ENCODE measurements around the gene FAHD2B.
"Not testable (repeated sequence)": the region's sequence is repeated elsewhere in the genome, so short reads cannot be mapped to it uniquely, and the experiment has no call there.

Gene FAHD2B

GRCh38 chr2:97067279-97068004 is 27.2 kb downstream of the FAHD2B start:
- H3K4me1 ChIP-seq (ENCODE audit: control extremely low read depth in 1 of 4, control insufficient read depth in 4 of 4, insufficient read depth in 4 of 4, low read length in 3 of 4): no peaks in the 10 kb centered on the region
- CTCF ChIA-PET: no interaction called here
- H3K9me3 ChIP-seq (ENCODE audit: control extremely low read depth in 1 of 5, control insufficient read depth in 4 of 5, insufficient read depth in 2 of 5, low read depth in 1 of 5, low read length in 4 of 5): no peaks in the 10 kb centered on the region
- no peak overlapping the region for H3K27ac ChIP-seq (ENCODE audit: insufficient read depth in 1 of 2, low read depth in 1 of 2, low read length in 2 of 2, poor library complexity in 1 of 2, severe bottlenecking in 2 of 2)
- no peak for DNase-seq
- H3K36me3 ChIP-seq (ENCODE audit: control insufficient read depth in 4 of 4, insufficient read depth in 4 of 4, low read length in 3 of 4): no peaks in the 10 kb centered on the region
- no peak overlapping the region for H3K4me3 ChIP-seq (ENCODE audit: control insufficient read depth in 1 of 7, extremely low read depth in 1 of 7, insufficient read depth in 4 of 7, low read depth in 2 of 7, low read length in 6 of 7)
- WGBS (ENCODE audit: insufficient coverage): 82% methylated on average over 5 of the region's 5 CpGs
- POLR2A ChIA-PET: no interaction called here
- peaks cover 0 to 2% (median 0%) of the 10 kb centered on the region in 5 experiments for H3K27me3 ChIP-seq (replicated peaks in 2 of 5; ENCODE audit: control insufficient read depth in 4 of 5, insufficient read depth in 5 of 5, low read length in 4 of 5)

DNA sequence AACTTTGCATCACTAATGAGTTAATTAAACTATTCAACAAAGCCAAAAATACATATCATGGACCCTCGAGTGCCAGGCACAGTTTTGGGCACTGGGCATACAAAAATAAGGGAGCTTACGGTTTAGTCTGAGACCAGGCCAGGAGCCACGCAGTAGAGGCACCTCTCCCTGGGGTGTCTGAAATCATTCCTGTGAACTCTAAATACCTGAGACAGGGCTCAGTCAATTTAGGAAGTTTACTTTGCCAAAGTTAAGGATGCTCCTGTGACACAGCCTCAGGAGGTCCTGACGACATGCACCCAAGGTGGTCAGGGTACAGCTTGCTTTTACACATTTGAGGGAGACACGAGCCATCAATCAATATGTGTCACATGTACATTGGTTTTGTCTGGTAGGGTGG is 28.7 kb downstream of the FAHD2B start:
- H3K27ac ChIP-seq (ENCODE audit: insufficient read depth in 1 of 2, low read depth in 1 of 2, low read length in 2 of 2, poor library complexity in 1 of 2, severe bottlenecking in 2 of 2); DNase-seq; H3K9me3 ChIP-seq (ENCODE audit: control extremely low read depth in 1 of 5, control insufficient read depth in 4 of 5, insufficient read depth in 2 of 5, low read depth in 1 of 5, low read length in 4 of 5); H3K36me3 ChIP-seq (ENCODE audit: control insufficient read depth in 4 of 4, insufficient read depth in 4 of 4, low read length in 3 of 4); POLR2A ChIA-PET; H3K4me1 ChIP-seq (ENCODE audit: control extremely low read depth in 1 of 4, control insufficient read depth in 4 of 4, insufficient read depth in 4 of 4, low read length in 3 of 4); CTCF ChIA-PET; H3K27me3 ChIP-seq (replicated peaks in 2 of 5; ENCODE audit: control insufficient read depth in 4 of 5, insufficient read depth in 5 of 5, low read length in 4 of 5); H3K4me3 ChIP-seq (ENCODE audit: control insufficient read depth in 1 of 7, extremely low read depth in 1 of 7, insufficient read depth in 4 of 7, low read depth in 2 of 7, low read length in 6 of 7): not testable (repeated sequence)
- WGBS (ENCODE audit: insufficient coverage): 92% methylated on average over 4 of the region's 5 CpGs

GRCh38 chr2:97062020-97062419 is 32.7 kb downstream of the FAHD2B start:
- CTCF ChIA-PET; H3K4me3 ChIP-seq (ENCODE audit: control insufficient read depth in 1 of 7, extremely low read depth in 1 of 7, insufficient read depth in 4 of 7, low read depth in 2 of 7, low read length in 6 of 7); POLR2A ChIA-PET; H3K4me1 ChIP-seq (ENCODE audit: control extremely low read depth in 1 of 4, control insufficient read depth in 4 of 4, insufficient read depth in 4 of 4, low read length in 3 of 4); H3K27ac ChIP-seq (ENCODE audit: insufficient read depth in 1 of 2, low read depth in 1 of 2, low read length in 2 of 2, poor library complexity in 1 of 2, severe bottlenecking in 2 of 2); H3K9me3 ChIP-seq (ENCODE audit: control extremely low read depth in 1 of 5, control insufficient read depth in 4 of 5, insufficient read depth in 2 of 5, low read depth in 1 of 5, low read length in 4 of 5); DNase-seq; H3K36me3 ChIP-seq (ENCODE audit: control insufficient read depth in 4 of 4, insufficient read depth in 4 of 4, low read length in 3 of 4); H3K27me3 ChIP-seq (replicated peaks in 2 of 5; ENCODE audit: control insufficient read depth in 4 of 5, insufficient read depth in 5 of 5, low read length in 4 of 5): not testable (repeated sequence)
- WGBS (ENCODE audit: insufficient coverage): no CpG with 5 or more reads among the region's 1 CpG

DNA sequence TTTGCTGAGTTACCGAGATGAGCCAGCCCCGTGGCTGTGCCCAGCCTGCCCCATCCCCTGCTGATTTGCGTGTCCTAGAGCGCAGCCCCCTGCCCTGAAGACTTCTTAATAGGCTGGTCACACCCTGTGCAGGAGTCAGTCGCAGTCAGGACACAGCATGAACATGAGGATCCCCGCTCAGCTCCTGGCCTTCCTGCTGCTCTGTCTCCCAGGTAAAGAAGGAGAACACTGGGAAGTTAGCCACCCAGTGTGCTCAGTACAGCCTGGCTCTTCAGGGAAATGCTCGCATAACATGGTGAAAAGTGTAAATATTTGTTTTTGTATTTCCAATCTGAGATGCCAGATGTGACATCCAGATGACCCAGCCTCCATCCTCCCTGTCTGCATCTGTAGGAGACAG is 34.9 kb downstream of the FAHD2B start:
- WGBS (ENCODE audit: insufficient coverage): 100% methylated on average over 2 of the region's 7 CpGs
- POLR2A ChIA-PET, CTCF ChIA-PET: not testable (repeated sequence)

GRCh38 chr2:97056150-97056549 is 38.5 kb downstream of the FAHD2B start:
- H3K27me3 ChIP-seq (replicated peaks in 2 of 5; ENCODE audit: control insufficient read depth in 4 of 5, insufficient read depth in 5 of 5, low read length in 4 of 5); POLR2A ChIA-PET; DNase-seq; H3K4me3 ChIP-seq (ENCODE audit: control insufficient read depth in 1 of 7, extremely low read depth in 1 of 7, insufficient read depth in 4 of 7, low read depth in 2 of 7, low read length in 6 of 7); H3K9me3 ChIP-seq (ENCODE audit: control extremely low read depth in 1 of 5, control insufficient read depth in 4 of 5, insufficient read depth in 2 of 5, low read depth in 1 of 5, low read length in 4 of 5); H3K27ac ChIP-seq (ENCODE audit: insufficient read depth in 1 of 2, low read depth in 1 of 2, low read length in 2 of 2, poor library complexity in 1 of 2, severe bottlenecking in 2 of 2); H3K36me3 ChIP-seq (ENCODE audit: control insufficient read depth in 4 of 4, insufficient read depth in 4 of 4, low read length in 3 of 4); H3K4me1 ChIP-seq (ENCODE audit: control extremely low read depth in 1 of 4, control insufficient read depth in 4 of 4, insufficient read depth in 4 of 4, low read length in 3 of 4); CTCF ChIA-PET: not testable (repeated sequence)
- WGBS (ENCODE audit: insufficient coverage): 73% methylated on average over 3 of the region's 3 CpGs

More for the DNA sequence above, 34.9 kb downstream of the FAHD2B start:
- not testable (repeated sequence) for DNase-seq; H3K4me3 ChIP-seq (ENCODE audit: control insufficient read depth in 1 of 7, extremely low read depth in 1 of 7, insufficient read depth in 4 of 7, low read depth in 2 of 7, low read length in 6 of 7); H3K36me3 ChIP-seq (ENCODE audit: control insufficient read depth in 4 of 4, insufficient read depth in 4 of 4, low read length in 3 of 4); H3K27ac ChIP-seq (ENCODE audit: insufficient read depth in 1 of 2, low read depth in 1 of 2, low read length in 2 of 2, poor library complexity in 1 of 2, severe bottlenecking in 2 of 2); H3K9me3 ChIP-seq (ENCODE audit: control extremely low read depth in 1 of 5, control insufficient read depth in 4 of 5, insufficient read depth in 2 of 5, low read depth in 1 of 5, low read length in 4 of 5); H3K4me1 ChIP-seq (ENCODE audit: control extremely low read depth in 1 of 4, control insufficient read depth in 4 of 4, insufficient read depth in 4 of 4, low read length in 3 of 4); H3K27me3 ChIP-seq (replicated peaks in 2 of 5; ENCODE audit: control insufficient read depth in 4 of 5, insufficient read depth in 5 of 5, low read length in 4 of 5)

DNA sequence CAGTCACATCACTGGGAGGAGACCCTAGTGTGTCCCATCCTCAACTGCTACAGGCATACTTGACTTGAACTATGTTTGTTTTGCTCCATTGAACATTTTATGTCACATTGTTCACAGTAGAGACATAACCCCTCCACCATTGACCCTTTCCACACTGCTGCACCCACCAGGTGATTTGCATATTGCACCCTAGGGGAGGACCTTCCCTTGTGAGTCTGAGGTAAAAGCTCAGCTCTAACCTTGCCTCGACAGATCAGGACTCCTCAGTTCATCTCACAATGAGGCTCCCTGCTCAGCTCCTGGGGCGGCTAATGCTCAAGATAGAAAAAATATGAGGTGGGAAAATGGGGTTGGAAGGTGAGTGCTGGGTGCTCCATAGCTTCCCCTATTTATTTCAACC is 44.6 kb downstream of the FAHD2B start:
- CTCF ChIA-PET; H3K27ac ChIP-seq (ENCODE audit: insufficient read depth in 1 of 2, low read depth in 1 of 2, low read length in 2 of 2, poor library complexity in 1 of 2, severe bottlenecking in 2 of 2); H3K4me1 ChIP-seq (ENCODE audit: control extremely low read depth in 1 of 4, control insufficient read depth in 4 of 4, insufficient read depth in 4 of 4, low read length in 3 of 4); H3K4me3 ChIP-seq (ENCODE audit: control insufficient read depth in 1 of 7, extremely low read depth in 1 of 7, insufficient read depth in 4 of 7, low read depth in 2 of 7, low read length in 6 of 7); H3K27me3 ChIP-seq (replicated peaks in 2 of 5; ENCODE audit: control insufficient read depth in 4 of 5, insufficient read depth in 5 of 5, low read length in 4 of 5); POLR2A ChIA-PET; H3K9me3 ChIP-seq (ENCODE audit: control extremely low read depth in 1 of 5, control insufficient read depth in 4 of 5, insufficient read depth in 2 of 5, low read depth in 1 of 5, low read length in 4 of 5); DNase-seq; H3K36me3 ChIP-seq (ENCODE audit: control insufficient read depth in 4 of 4, insufficient read depth in 4 of 4, low read length in 3 of 4): not testable (repeated sequence)
- no CpG with 5 or more reads among the region's 2 CpGs for WGBS (ENCODE audit: insufficient coverage)

GRCh38 chr2:97048448-97048847 is 46.2 kb downstream of the FAHD2B start:
- CTCF ChIA-PET; H3K4me1 ChIP-seq (ENCODE audit: control extremely low read depth in 1 of 4, control insufficient read depth in 4 of 4, insufficient read depth in 4 of 4, low read length in 3 of 4); H3K9me3 ChIP-seq (ENCODE audit: control extremely low read depth in 1 of 5, control insufficient read depth in 4 of 5, insufficient read depth in 2 of 5, low read depth in 1 of 5, low read length in 4 of 5); H3K36me3 ChIP-seq (ENCODE audit: control insufficient read depth in 4 of 4, insufficient read depth in 4 of 4, low read length in 3 of 4); POLR2A ChIA-PET; H3K27ac ChIP-seq (ENCODE audit: insufficient read depth in 1 of 2, low read depth in 1 of 2, low read length in 2 of 2, poor library complexity in 1 of 2, severe bottlenecking in 2 of 2); H3K27me3 ChIP-seq (replicated peaks in 2 of 5; ENCODE audit: control insufficient read depth in 4 of 5, insufficient read depth in 5 of 5, low read length in 4 of 5); H3K4me3 ChIP-seq (ENCODE audit: control insufficient read depth in 1 of 7, extremely low read depth in 1 of 7, insufficient read depth in 4 of 7, low read depth in 2 of 7, low read length in 6 of 7): not testable (repeated sequence)
- WGBS (ENCODE audit: insufficient coverage): 83% methylated on average over 7 of the region's 7 CpGs
- DNase-seq: peak in 1 of 3 donors; percentile 7

Data from common myeloid progenitor, CD34-positive (primary cell).